ENCODE data around the gene B4GAT1. TPM values are rescaled to one million over a fixed set of nuclear protein-coding genes. Genes with fewer than 3 reads are reported as not detected.

B4GAT1 gene
- total RNA-seq, 1 donor = 25.0 TPM

- no peak for TF ChIP-seq CTCF (IDR thresholded peaks at IDR 0.05; ENCODE audit: insufficient read depth, low read depth, low read length)
- no peak overlapping the region for H3K4me3 ChIP-seq (ENCODE audit: low read depth, low read length)
- no peak for DNase-seq (ENCODE audit: low read depth)
These were observed 16.5 kb downstream of the B4GAT1 start for GRCh38 chr11:66330931-66331330.

- no peak for TF ChIP-seq CTCF (IDR thresholded peaks at IDR 0.05; ENCODE audit: insufficient read depth, low read depth, low read length)
- no peak overlapping the region for H3K4me3 ChIP-seq (ENCODE audit: low read depth, low read length)
- no peak for DNase-seq (ENCODE audit: low read depth)
These were observed 18.2 kb downstream of the B4GAT1 start for GRCh38 chr11:66329165-66329673.

GRCh38 chr11:66328302-66329144 lies 18.9 kb downstream of the B4GAT1 start:
- H3K4me3 ChIP-seq (ENCODE audit: low read depth, low read length) = no peak overlapping the region
- peak; percentile 93 for TF ChIP-seq CTCF (IDR thresholded peaks at IDR 0.05; ENCODE audit: insufficient read depth, low read depth, low read length)
- DNase-seq (ENCODE audit: low read depth) = peak; percentile 77

GRCh38 chr11:66328031-66328301 lies 19.5 kb downstream of the B4GAT1 start:
- no peak for TF ChIP-seq CTCF (IDR thresholded peaks at IDR 0.05; ENCODE audit: insufficient read depth, low read depth, low read length)
- H3K4me3 ChIP-seq (ENCODE audit: low read depth, low read length) = no peak overlapping the region
- no peak for DNase-seq (ENCODE audit: low read depth)

GRCh38 chr11:66327171-66328030 lies 20.0 kb downstream of the B4GAT1 start:
- no peak for DNase-seq (ENCODE audit: low read depth)
- no peak overlapping the region for H3K4me3 ChIP-seq (ENCODE audit: low read depth, low read length)
- TF ChIP-seq CTCF (IDR thresholded peaks at IDR 0.05; ENCODE audit: insufficient read depth, low read depth, low read length) = peak; percentile 13

GRCh38 chr11:66326261-66327111 lies 20.9 kb downstream of the B4GAT1 start:
- no peak for DNase-seq (ENCODE audit: low read depth)
- no peak for TF ChIP-seq CTCF (IDR thresholded peaks at IDR 0.05; ENCODE audit: insufficient read depth, low read depth, low read length)
- no peak overlapping the region for H3K4me3 ChIP-seq (ENCODE audit: low read depth, low read length)

Data from fibroblast of villous mesenchyme (primary cell).